C4-2B (cell line): ENCODE results near the gene ELMO1.

Experiments used
- H3K27ac ChIP-seq: fragments of 450-650 bp; 2 replicates; pipeline ENCODE4 v1.5.1; 2017
- CTCF ChIP-seq: fragments of 450-650 bp; conservative IDR thresholded peaks from 2 replicates; pipeline ENCODE4 v1.5.1; 2017; ENCODE audit warnings: mild to moderate bottlenecking
- ZFX ChIP-seq: fragments of 450-650 bp; IDR thresholded peaks from 2 replicates; pipeline ENCODE4 v1.6.1; 2017

Gene ELMO1

DNA sequence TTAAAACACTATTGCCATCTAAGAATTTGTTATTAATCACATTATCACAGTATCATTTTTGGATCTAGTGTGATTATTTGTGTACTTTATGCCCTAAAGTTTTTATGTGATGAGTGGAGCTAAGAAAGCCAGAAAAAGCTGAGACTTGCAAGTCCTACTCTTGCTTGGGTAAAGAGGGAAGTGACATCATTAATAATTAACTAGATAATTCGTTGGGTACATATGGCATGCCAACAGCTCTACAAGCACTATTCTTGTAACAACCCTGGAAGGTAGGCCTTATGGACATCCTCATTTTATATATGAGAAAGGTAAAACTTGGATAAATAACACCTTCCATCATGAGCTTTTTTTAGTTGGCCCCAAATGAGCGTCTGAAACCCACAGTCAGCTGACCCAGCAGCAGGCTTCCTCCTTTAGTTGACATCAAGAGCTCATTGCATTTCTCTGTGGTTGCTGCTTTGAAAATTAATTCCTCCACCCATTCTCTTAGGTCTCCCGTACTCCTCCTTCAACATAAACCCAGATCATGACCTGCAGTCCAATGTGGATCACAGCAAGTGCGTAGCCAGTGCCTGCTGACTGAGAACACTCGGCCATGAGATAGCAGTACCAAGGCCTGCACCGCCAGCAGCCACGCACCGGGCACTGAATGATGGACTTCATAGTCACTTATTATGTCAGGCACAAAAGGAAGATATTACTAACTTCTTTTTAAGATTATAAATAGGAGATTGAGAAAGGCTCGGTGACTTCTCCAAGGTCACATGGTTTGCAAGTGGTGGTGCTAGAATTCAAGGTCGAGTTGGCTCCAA lies 432.4 kb downstream of the ELMO1 start:
- TF ChIP-seq CTCF (no peak), ZFX (no peak)
- no peak overlapping the region for H3K27ac ChIP-seq

- H3K27ac ChIP-seq: no peak overlapping the region
- TF ChIP-seq ZFX: no peak
Observed at GRCh38 chr7:37015353-37016034, 433.2 kb downstream of the ELMO1 start.

DNA sequence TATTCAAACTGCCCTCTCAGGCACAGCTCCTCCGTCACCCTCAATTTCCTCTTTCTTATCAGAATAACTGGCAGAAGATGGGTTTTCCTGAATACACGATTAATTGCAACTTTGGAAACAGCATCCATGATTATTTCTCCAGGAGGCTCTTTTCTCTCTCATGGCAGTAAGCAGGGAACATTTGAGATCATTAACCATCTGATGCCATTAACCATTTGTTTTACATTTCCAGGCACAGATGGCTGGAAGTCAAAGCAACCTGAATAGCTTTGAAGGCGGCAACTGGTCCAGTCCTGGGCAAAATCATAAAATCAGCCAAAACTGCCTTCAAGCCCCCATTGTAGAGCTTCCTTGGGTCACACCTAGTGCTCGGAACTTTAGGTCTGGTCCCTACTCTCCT lies 434.9 kb downstream of the ELMO1 start:
- TF ChIP-seq ZFX: no peak
- no peak for TF ChIP-seq CTCF
- H3K27ac ChIP-seq: no peak overlapping the region

DNA sequence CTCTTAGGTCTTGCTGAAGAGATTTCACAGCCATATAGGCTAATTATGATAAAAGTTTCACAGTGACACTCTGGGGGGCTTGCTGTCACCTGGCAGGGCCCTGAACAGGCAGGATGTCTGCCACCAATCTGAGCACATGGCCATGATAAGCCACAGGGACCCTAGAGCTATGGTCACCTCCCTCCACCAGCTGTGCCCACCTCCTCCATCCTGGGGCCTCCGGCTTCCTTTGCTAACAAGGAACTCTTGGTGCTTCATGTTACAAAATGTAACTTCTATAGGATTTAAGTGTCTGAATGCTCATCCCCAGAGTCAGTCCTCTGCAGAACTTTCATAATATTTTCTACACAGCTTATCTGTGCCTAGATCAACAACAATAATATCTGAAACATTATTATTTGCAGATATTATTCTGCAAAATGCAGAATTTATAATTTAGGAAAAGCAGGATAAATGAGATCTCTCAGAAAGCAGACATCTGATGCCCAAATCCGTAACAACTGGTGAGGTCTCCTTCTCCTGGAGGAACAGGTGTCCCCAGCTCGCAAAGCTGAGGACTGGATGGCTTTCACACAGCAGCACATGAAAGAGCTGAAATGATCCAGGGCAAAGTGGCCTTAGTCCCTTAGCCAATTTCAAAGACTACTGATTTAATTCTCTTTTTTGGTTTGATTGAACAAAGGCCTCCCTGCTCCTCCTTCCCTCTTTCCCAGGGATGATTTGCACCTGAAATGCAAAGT lies 437.3 kb downstream of the ELMO1 start:
- no peak for TF ChIP-seq ZFX
- no peak for TF ChIP-seq CTCF
- H3K27ac ChIP-seq: no peak overlapping the region

DNA sequence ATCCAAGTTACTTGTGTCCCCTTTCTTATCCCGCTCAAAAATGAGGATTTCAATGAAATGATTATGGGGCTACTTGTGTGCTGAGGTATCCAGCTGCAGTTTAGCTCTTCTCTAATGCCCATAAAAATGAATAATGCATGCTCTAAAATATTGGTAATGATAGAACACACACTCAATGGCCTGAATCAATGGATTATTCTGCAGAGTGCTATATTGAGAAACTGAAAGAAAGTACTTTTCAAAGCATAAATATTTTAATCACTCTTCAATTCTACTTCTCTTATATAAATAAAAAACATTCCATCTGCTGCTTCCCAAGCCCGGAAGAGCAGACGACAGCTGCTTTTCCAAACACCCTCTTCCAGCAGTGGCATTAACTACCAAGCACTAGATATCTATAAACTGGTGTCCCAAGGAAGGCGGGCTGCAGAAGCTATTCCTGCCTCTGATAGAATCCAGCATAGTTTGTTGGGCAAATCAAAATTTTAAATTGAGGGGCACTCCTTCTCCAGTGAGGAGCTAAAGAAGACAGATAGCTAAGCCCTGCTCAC lies 439.5 kb downstream of the ELMO1 start:
- H3K27ac ChIP-seq: no peak overlapping the region
- TF ChIP-seq CTCF (no peak), ZFX (no peak)

DNA sequence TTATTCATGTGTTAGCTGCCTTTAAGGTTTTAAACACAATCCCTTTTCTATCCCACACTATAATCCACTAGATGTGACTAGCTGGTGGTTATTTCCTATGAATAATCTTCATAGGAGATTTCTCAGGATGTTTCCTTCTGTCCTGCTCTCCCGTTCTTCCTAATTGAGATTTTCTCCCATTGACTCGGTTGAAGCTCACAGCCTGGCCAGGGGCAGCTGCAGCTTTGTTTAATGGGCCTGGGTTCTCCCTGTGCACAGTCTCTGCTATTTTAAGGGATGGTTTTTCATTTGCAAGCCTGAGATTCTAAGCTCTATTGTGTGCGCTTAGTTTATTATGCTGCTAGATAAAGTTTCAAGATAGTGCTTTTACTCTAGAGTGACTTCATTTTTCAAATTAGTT lies 441.0 kb downstream of the ELMO1 start:
- TF ChIP-seq CTCF (no peak), ZFX (no peak)
- no peak overlapping the region for H3K27ac ChIP-seq

DNA sequence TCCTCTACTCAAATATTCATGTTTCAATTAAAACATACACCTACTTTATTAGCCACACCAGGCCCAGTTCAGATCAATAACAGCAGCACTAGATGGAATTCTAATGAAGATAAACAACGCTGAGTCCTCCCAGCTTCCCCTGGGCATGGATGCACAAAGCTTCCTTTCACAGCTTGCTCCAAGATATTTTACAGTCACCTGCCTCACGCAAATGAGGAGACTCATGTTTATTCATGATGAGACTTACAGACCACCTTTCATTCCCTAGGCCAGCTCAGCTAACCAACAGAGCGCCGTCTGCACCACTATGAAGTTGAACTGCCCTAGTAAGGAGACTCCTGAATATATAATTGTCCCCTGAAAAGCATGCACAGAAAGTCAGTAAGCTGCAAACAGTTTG lies 441.4 kb downstream of the ELMO1 start:
- H3K27ac ChIP-seq: no peak overlapping the region
- TF ChIP-seq CTCF (no peak), ZFX (no peak)
